OCI-LY7 (cell line): ENCODE data around the gene LTB4R. TPM values are rescaled to one million over a fixed set of nuclear protein-coding genes. Genes with fewer than 3 reads are reported as not detected.

Experiments
- BruUV-seq: library from RNA; stranded (reverse); fragments of 400-500 nt; replicated peaks from 2 replicates; lab custom pipeline; 2021; lab: Mats Ljungman, UMichigan
- CTCF ChIA-PET: fragments of 300-600 bp; sonication (Branson Sonifier 250); formaldehyde crosslinking; loops from one replicate; lab custom pipeline; 2022; ENCODE audit warnings: antibody characterized with exemption; ENCODE audit not compliant: unreplicated experiment; lab: Charles Lee
- POLR2A ChIA-PET: fragments of 300-600 bp; sonication (Branson Sonifier 250); formaldehyde crosslinking; loops from one replicate; lab custom pipeline; 2022; ENCODE audit warnings: antibody characterized with exemption; lab: Charles Lee
- DNase-seq: peaks from one replicate; pipeline ENCODE4 v3.0.0-alpha.2; 2015; ENCODE audit warnings: low spot score
- H2AFZ ChIP-seq: fragments of 200-600 bp; sonication (generic), shearing (Covaris generic); 2 replicates; pipeline ENCODE4 v1.6.1; 2014; ENCODE audit warnings: mild to moderate bottlenecking, antibody characterized with exemption, low read length, moderate library complexity
- H3K27ac ChIP-seq: fragments of 200-600 bp; sonication (generic); 2 replicates; pipeline ENCODE4 v1.5.1; 2014; ENCODE audit warnings: mixed run types, low read depth, mild to moderate bottlenecking, moderate library complexity, low read length, inconsistent platforms; ENCODE audit not compliant: poor library complexity, severe bottlenecking
- H3K36me3 ChIP-seq: fragments of 200-600 bp; sonication (generic); 2 replicates; pipeline ENCODE4 v1.6.1; 2014; ENCODE audit warnings: mild to moderate bottlenecking, antibody characterized with exemption, low read length, moderate library complexity, mixed read lengths; ENCODE audit not compliant: insufficient read depth
- H3K4me1 ChIP-seq: fragments of 200-600 bp; sonication (generic); 2 replicates; pipeline ENCODE4 v1.5.1; 2014; ENCODE audit warnings: mild to moderate bottlenecking, low read length; ENCODE audit not compliant: insufficient read depth, poor library complexity, severe bottlenecking
- H3K4me2 ChIP-seq: fragments of 200-600 bp; sonication (generic); 2 replicates; pipeline ENCODE4 v1.6.1; 2014; ENCODE audit warnings: mild to moderate bottlenecking, low read length
- H3K4me3 ChIP-seq: fragments of 200-600 bp; sonication (generic); 2 replicates; pipeline ENCODE4 v1.5.1; 2014; ENCODE audit warnings: mild to moderate bottlenecking, low read depth, low read length; ENCODE audit not compliant: poor library complexity, severe bottlenecking
- H3K79me2 ChIP-seq: fragments of 200-600 bp; sonication (generic); 2 replicates; pipeline ENCODE4 v1.6.1; 2016; ENCODE audit warnings: low read depth, mild to moderate bottlenecking, low read length, moderate library complexity, mixed read lengths; ENCODE audit not compliant: insufficient read depth
- H3K9me2 ChIP-seq: fragments of 200-600 bp; sonication (generic); 2 replicates; pipeline ENCODE4 v1.6.1; 2016; ENCODE audit warnings: mild to moderate bottlenecking, low read length, mixed read lengths; ENCODE audit not compliant: insufficient read depth
- H3K9me3 ChIP-seq: fragments of 200-600 bp; sonication (generic); 2 replicates; pipeline ENCODE4 v1.6.1; 2014; ENCODE audit warnings: mild to moderate bottlenecking, mixed run types, low read length, mixed read lengths
- H4K20me1 ChIP-seq: fragments of 200-600 bp; sonication (generic); 2 replicates; pipeline ENCODE4 v1.6.1; 2014; ENCODE audit warnings: mild to moderate bottlenecking, antibody characterized with exemption, low read length, moderate library complexity, mixed read lengths; ENCODE audit not compliant: insufficient read depth
- CTCF ChIP-seq: fragments of 200-600 bp; sonication (generic); conservative IDR thresholded peaks from 2 replicates; pipeline ENCODE4 v1.5.1; 2014; ENCODE audit warnings: mild to moderate bottlenecking, antibody characterized with exemption, low read length, moderate library complexity, mixed read lengths
- EZH2phosphoT487 ChIP-seq: fragments of 200-600 bp; sonication (generic); IDR thresholded peaks from 2 replicates; pipeline ENCODE4 v1.6.1; 2018; ENCODE audit warnings: low read depth, borderline replicate concordance, mild to moderate bottlenecking, mixed run types, antibody characterized with exemption, low read length, moderate library complexity, mixed read lengths
- intact Hi-C: fragments of 100-400 bp; cut with micrococcal nuclease; formaldehyde crosslinking; loops from one replicate; pipeline ENCODE4 v1.10.0; 2022; ENCODE audit not compliant: unreplicated experiment
- total RNA-seq, 2 experiments: library from RNA; depleted of rRNA in 1 of 2; stranded (reverse); fragments of >200 nt in 1 of 2; shearing (Covaris generic) in 1 of 2; gene quantifications; 2 replicates each; pipeline ENCODE4 v1.2.3, GENCODE V29; 2014 to 2022

LTB4R gene
- total RNA-seq, 2 experiments from 2014 or later = 15.8 to 28.3 TPM

GRCh38 chr14:24315807-24316596, 4.7 kb downstream of the LTB4R start:
- no peaks in the 10 kb centered on the region for H3K9me3 ChIP-seq
- POLR2A ChIA-PET = no interaction called here
- H3K4me3 ChIP-seq = no peak overlapping the region
- no peak overlapping the region for H3K4me2 ChIP-seq
- peaks cover 27% of the 10 kb centered on the region for H3K4me1 ChIP-seq
- no peak for TF ChIP-seq CTCF
- TF ChIP-seq EZH2phosphoT487 = no peak
- H3K27ac ChIP-seq = no peak overlapping the region
- intact Hi-C loops = no loop called here
- H3K9me2 ChIP-seq = no peaks in the 10 kb centered on the region
- no peak for DNase-seq
- H2AFZ ChIP-seq = no peak overlapping the region
- CTCF ChIA-PET = no interaction called here
- H4K20me1 ChIP-seq = no peaks in the 10 kb centered on the region
- BruUV-seq = no TSS peak
- H3K79me2 ChIP-seq = no peaks in the 10 kb centered on the region
- peaks cover 29% of the 10 kb centered on the region; the same call in 1 of the 2 replicates for H3K36me3 ChIP-seq

- POLR2A ChIA-PET = no interaction called here
- no peak overlapping the region for H3K4me3 ChIP-seq
- no peak overlapping the region for H3K4me2 ChIP-seq
- H2AFZ ChIP-seq = no peak overlapping the region
- H3K36me3 ChIP-seq = peaks cover 24% of the 10 kb centered on the region; the same call in 1 of the 2 replicates
- H4K20me1 ChIP-seq = no peaks in the 10 kb centered on the region
- intact Hi-C loops = no loop called here
- no peaks in the 10 kb centered on the region for H3K9me2 ChIP-seq
- H3K27ac ChIP-seq = no peak overlapping the region
- H3K79me2 ChIP-seq = no peaks in the 10 kb centered on the region
- TF ChIP-seq CTCF (no peak), EZH2phosphoT487 (no peak)
- H3K9me3 ChIP-seq = no peaks in the 10 kb centered on the region
- CTCF ChIA-PET = no interaction called here
- no TSS peak for BruUV-seq
- no peak for DNase-seq
- peaks cover 23% of the 10 kb centered on the region for H3K4me1 ChIP-seq
These were observed 5.3 kb downstream of the LTB4R start for GRCh38 chr14:24316597-24316950.
